H1 (cell line): ENCODE data around the gene INSIG1. TPM values are rescaled to one million over a fixed set of nuclear protein-coding genes. Genes with fewer than 3 reads are reported as not detected.

ENCODE experiments used
- CHD1 ChIP-seq: IDR thresholded peaks from 2 replicates; pipeline ENCODE4 v1.6.1; 2012; ENCODE audit warnings: low read depth, low read length, improper control_type of control experiment
- RBBP5 ChIP-seq: IDR thresholded peaks from 2 replicates; pipeline ENCODE4 v1.7.1; 2012; ENCODE audit warnings: low read depth, mild to moderate bottlenecking, inconsistent platforms, low read length, moderate library complexity, borderline replicate concordance
- polyA plus RNA-seq, 7 experiments: library from polyadenylated mRNA; depleted of rRNA in 3 of 7; stranded (reverse) in 5 of 7; unstranded in 2 of 7; fragments of >200 nt in 5 of 7; fragments of 200-250 nt in 2 of 7; gene quantifications; 1 replicate in 5 of 7; 2 replicates in 1 of 7; 4 replicates in 1 of 7; pipeline versions ENCODE4 v1.2.1 to v1.2.3, GENCODE V29; 2011 to 2013; ENCODE audit warnings: missing spikeins in 2 of 7, mixed read lengths in 2 of 7
- total RNA-seq: library from RNA; stranded (reverse); fragmentation: NEBNext Ultra II Directional; extraction: Animal tissue kit (Norgen Biotek cat#: 25700); gene quantifications from 2 replicates; pipeline ENCODE4 v1.2.1, GENCODE V29; 2021

The INSIG1 gene
- total and polyA plus RNA-seq, 2 of the 8 experiments (the other 6 are each of a cell fraction or from before 2014, with no cell fraction given) = 40.0 to 58.4 TPM

- TF ChIP-seq RBBP5 (no peak), CHD1 (no peak)
Measured at GRCh38 chr7:155268921-155269650, 28.6 kb upstream of the INSIG1 start (continued).
